Esophagus squamous epithelium (tissue), 5 donors: ENCODE results near the gene CCDC51. TPM values are rescaled to one million over a fixed set of nuclear protein-coding genes. Genes with fewer than 3 reads are reported as not detected.

Source experiments
- DNase-seq: peaks from one replicate; lab custom pipeline; 2025; lab: John Stamatoyannopoulos, UW
- H3K27ac ChIP-seq, 4 donors: fragments of 200-600 bp; sonication (generic); one replicate each; pipeline ENCODE4 v1.5.1; 2016 to 2019; ENCODE audit warnings: mild to moderate bottlenecking in 1 of 4
- H3K27me3 ChIP-seq, 4 donors: fragments of 200-600 bp; sonication (generic); 1 replicate in 3 of 4; 2 replicates in 1 of 4; pipeline versions ENCODE4 v1.5.1 to v1.6.0; 2017 to 2021; ENCODE audit warnings: antibody characterized with exemption in 1 of 4
- H3K36me3 ChIP-seq, 3 donors: fragments of 200-600 bp; sonication (generic); one replicate each; pipeline ENCODE4 v1.5.1; 2016 to 2019
- H3K4me1 ChIP-seq, 3 donors: fragments of 200-600 bp; sonication (generic); one replicate each; pipeline ENCODE4 v1.5.1; 2017 to 2019
- H3K4me3 ChIP-seq, 4 donors: fragments of 200-600 bp; sonication (generic); 1 replicate in 3 of 4; 2 replicates in 1 of 4; pipeline ENCODE4 v1.5.1; 2016 to 2019; ENCODE audit warnings: mild to moderate bottlenecking in 2 of 4, moderate library complexity in 1 of 4
- H3K9me3 ChIP-seq, 3 donors: fragments of 200-600 bp; sonication (generic); one replicate each; pipeline ENCODE4 v1.5.1; 2016 to 2019
- CTCF ChIP-seq, 6 experiments: fragments of 450-650 bp in 4 of 6; fragments of 200-600 bp in 2 of 6; sonication (generic) in 2 of 6; IDR thresholded peaks; one replicate each; pipeline ENCODE4 v1.5.1; 2016 to 2019; ENCODE audit warnings: antibody characterized with exemption in 6 of 6, mild to moderate bottlenecking in 4 of 6, moderate library complexity in 4 of 6
- POLR2A ChIP-seq, 4 donors: fragments of 450-650 bp; IDR thresholded peaks; one replicate each; pipeline ENCODE4 v1.6.1; 2017; ENCODE audit warnings: antibody characterized with exemption in 4 of 4, mild to moderate bottlenecking in 4 of 4, moderate library complexity in 3 of 4
- WGBS, 2 donors: methylation state at CpG; one replicate each; pipeline ENCODE4 v1.1.5; 2018; 5-methylcytosine and 5-hydroxymethylcytosine counted together
- intact Hi-C: fragments of 100-400 bp; cut with DNase I; formaldehyde crosslinking; loops from one replicate; pipeline ENCODE4 v1.15.0; 2022
- total RNA-seq, 4 donors: library from RNA; depleted of rRNA; stranded (reverse); fragments of >200 nt; gene quantifications; one replicate each; pipeline ENCODE4 v1.1.0, GENCODE V29; 2016
- donor health status: DM: yes; HTN: yes; CAD: no.

Gene CCDC51
- total RNA-seq, 4 donors from 2014 or later: 15.1 to 31.3 (median 18.2) TPM

GRCh38 chr3:48433472-48434118, 6.3 kb downstream of the CCDC51 start:
- intact Hi-C loops: loop anchor here (2.0 kb wide), 1 partner anchor 161 kb away; no protein-coding TSS in a partner anchor
- peaks cover 52 to 74% (median 59%) of the 10 kb centered on the region in 3 donors for H3K4me1 ChIP-seq

GRCh38 chr3:48432411-48433371, 7.2 kb downstream of the CCDC51 start:
- peaks cover 0 to 11% (median 0%) of the 10 kb centered on the region in 3 donors for H3K36me3 ChIP-seq

More at GRCh38 chr3:48433472-48434118, 6.3 kb downstream of the CCDC51 start:
- no peak for DNase-seq
- H3K27me3 ChIP-seq: no peaks in the 10 kb centered on the region
- H3K27ac ChIP-seq: peak overlapping the region; percentile 95 to 98 (median 96)
- peak overlapping the region; percentile 1 to 52 (median 23) for H3K4me3 ChIP-seq
- H3K9me3 ChIP-seq: no peaks in the 10 kb centered on the region
- H3K36me3 ChIP-seq: peaks cover 0 to 11% (median 0%) of the 10 kb centered on the region in 3 donors
- 27 to 52% methylated on average over 6 to 8 of the region's 12 CpGs for WGBS, 2 donors
- TF ChIP-seq POLR2A (IDR thresholded peaks at IDR 0.05) (peak in 1 of 4 donors; percentile 21), CTCF (IDR thresholded peaks at IDR 0.05) (no peak)

GRCh38 chr3:48431224-48432029, 8.5 kb downstream of the CCDC51 start:
- TF ChIP-seq POLR2A (IDR thresholded peaks at IDR 0.05): no peak
- no peak for TF ChIP-seq CTCF (IDR thresholded peaks at IDR 0.05)
- H3K36me3 ChIP-seq: peaks cover 0 to 11% (median 0%) of the 10 kb centered on the region in 3 donors
- peaks cover 57 to 93% (median 72%) of the 10 kb centered on the region in 3 donors for H3K4me1 ChIP-seq
- H3K27ac ChIP-seq: peak overlapping the region; percentile 95 to 98 (median 96)
- intact Hi-C loops: no loop called here
- DNase-seq: no peak
- 57 to 68% methylated on average over 7 of the region's 8 CpGs for WGBS, 2 donors
- no peaks in the 10 kb centered on the region for H3K9me3 ChIP-seq
- no peak overlapping the region for H3K4me3 ChIP-seq
- H3K27me3 ChIP-seq: no peaks in the 10 kb centered on the region

More at GRCh38 chr3:48432411-48433371, 7.2 kb downstream of the CCDC51 start:
- TF ChIP-seq CTCF (IDR thresholded peaks at IDR 0.05): peak in 4 of 6 experiments; percentile 6 to 30 (median 10)
- peak in 1 of 4 donors; percentile 32 for TF ChIP-seq POLR2A (IDR thresholded peaks at IDR 0.05)
- Histone ChIP-seq H3K27ac (peak overlapping the region; percentile 95 to 98 (median 96)), H3K27me3 (no peaks in the 10 kb centered on the region), H3K4me3 (peak overlapping the region in 3 of 4 donors; percentile 20 to 52 (median 26)), H3K9me3 (no peaks in the 10 kb centered on the region), H3K4me1 (peaks cover 52 to 83% (median 59%) of the 10 kb centered on the region in 3 donors)
- no peak for DNase-seq
- intact Hi-C loops: no loop called here
- WGBS, 2 donors: 59 to 66% methylated on average over 6 to 9 of the region's 16 CpGs

- Histone ChIP-seq H3K9me3 (no peaks in the 10 kb centered on the region), H3K27ac (peak overlapping the region; percentile 95 to 98 (median 96)), H3K4me3 (peak overlapping the region in 2 of 4 donors; percentile 81 to 83), H3K4me1 (peaks cover 64 to 93% (median 72%) of the 10 kb centered on the region in 3 donors), H3K27me3 (no peaks in the 10 kb centered on the region), H3K36me3 (peaks cover 0 to 11% (median 0%) of the 10 kb centered on the region in 3 donors)
- no peak for DNase-seq
- intact Hi-C loops: no loop called here
- WGBS, 2 donors: 33 to 54% methylated on average over 1 of the region's 1 CpG
- TF ChIP-seq CTCF (IDR thresholded peaks at IDR 0.05): no peak
- TF ChIP-seq POLR2A (IDR thresholded peaks at IDR 0.05): no peak
These were observed 9.2 kb downstream of the CCDC51 start for GRCh38 chr3:48430708-48431101.
